ENCODE measurements around the gene DNAH7. TPM values are rescaled to one million over a fixed set of nuclear protein-coding genes. Genes with fewer than 3 reads are reported as not detected.

Gene DNAH7
- total RNA-seq, 4 donors from 2014 or later = 0.05 to 0.07 (median 0.05) TPM; not detected in 1

DNA sequence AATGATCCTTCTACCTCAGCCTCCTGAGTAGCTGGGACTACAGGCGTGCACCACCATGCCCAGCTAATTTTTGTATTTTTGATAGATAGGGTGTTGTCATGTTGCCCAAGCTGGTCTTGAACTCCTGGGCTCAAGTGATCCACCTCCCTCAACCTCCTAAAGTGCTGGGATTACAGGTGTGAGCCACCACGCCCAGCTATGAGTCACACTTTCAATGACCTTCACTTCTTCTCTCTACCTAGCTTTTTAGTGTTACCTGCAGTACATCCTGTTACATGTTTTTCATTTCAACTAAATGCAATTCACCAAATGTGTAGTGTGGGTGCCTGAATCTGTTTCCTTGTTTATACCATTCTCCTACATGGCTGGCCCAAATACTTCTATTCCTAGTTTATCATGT is 347.6 kb downstream of the DNAH7 start:
- no peak overlapping the region for H3K27ac ChIP-seq
- H3K9me3 ChIP-seq = no peaks in the 10 kb centered on the region
- no peaks in the 10 kb centered on the region for H3K27me3 ChIP-seq
- peaks cover 7 to 21% of the 10 kb centered on the region in 2 donors for H3K36me3 ChIP-seq
- TF ChIP-seq POLR2A (IDR thresholded peaks at IDR 0.05) = no peak
- TF ChIP-seq, protein P1, sequence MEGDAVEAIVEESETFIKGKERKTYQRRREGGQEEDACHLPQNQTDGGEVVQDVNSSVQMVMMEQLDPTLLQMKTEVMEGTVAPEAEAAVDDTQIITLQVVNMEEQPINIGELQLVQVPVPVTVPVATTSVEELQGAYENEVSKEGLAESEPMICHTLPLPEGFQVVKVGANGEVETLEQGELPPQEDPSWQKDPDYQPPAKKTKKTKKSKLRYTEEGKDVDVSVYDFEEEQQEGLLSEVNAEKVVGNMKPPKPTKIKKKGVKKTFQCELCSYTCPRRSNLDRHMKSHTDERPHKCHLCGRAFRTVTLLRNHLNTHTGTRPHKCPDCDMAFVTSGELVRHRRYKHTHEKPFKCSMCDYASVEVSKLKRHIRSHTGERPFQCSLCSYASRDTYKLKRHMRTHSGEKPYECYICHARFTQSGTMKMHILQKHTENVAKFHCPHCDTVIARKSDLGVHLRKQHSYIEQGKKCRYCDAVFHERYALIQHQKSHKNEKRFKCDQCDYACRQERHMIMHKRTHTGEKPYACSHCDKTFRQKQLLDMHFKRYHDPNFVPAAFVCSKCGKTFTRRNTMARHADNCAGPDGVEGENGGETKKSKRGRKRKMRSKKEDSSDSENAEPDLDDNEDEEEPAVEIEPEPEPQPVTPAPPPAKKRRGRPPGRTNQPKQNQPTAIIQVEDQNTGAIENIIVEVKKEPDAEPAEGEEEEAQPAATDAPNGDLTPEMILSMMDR (IDR thresholded peaks at IDR 0.05 in 4 of 5, conservative IDR thresholded peaks at IDR 0.05 in 1 of 5) = no peak
- ATAC-seq = no peak
- DNase-seq = no peak
- in situ Hi-C loops (cut with MboI; ENCODE audit: low sequenced_read_pairs in 4 of 4) = no loop called here
- intact Hi-C loops (cut with DNase I; ENCODE audit: low total_unique reads) = no loop called here
- H3K4me3 ChIP-seq = no peak overlapping the region
- no peaks in the 10 kb centered on the region for H3K4me1 ChIP-seq

DNA sequence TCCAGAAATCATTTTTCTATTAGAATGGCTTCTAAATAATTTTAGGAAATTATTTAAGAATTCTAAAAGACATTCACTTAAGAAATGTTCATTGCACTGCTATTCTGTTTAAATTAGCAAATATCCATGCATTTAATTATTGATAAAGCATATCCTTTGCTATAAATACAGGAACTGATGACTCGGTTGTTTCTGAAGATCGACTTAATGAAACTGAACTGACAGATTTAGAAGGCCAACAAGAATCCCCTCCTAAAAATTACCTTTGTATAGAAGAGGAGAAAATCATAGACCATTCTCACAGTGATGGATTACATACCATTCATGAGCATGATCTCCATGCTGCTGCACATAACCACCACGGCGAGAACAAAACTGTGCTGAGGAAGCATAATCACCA is 352.2 kb downstream of the DNAH7 start:
- intact Hi-C loops (cut with DNase I; ENCODE audit: low total_unique reads) (no loop called here), in situ Hi-C loops (cut with MboI; ENCODE audit: low sequenced_read_pairs in 4 of 4) (no loop called here)
- TF ChIP-seq POLR2A (IDR thresholded peaks at IDR 0.05) = no peak
- TF ChIP-seq, protein P1 (IDR thresholded peaks at IDR 0.05 in 4 of 5, conservative IDR thresholded peaks at IDR 0.05 in 1 of 5) = no peak
- Histone ChIP-seq H3K27me3 (no peaks in the 10 kb centered on the region), H3K27ac (no peak overlapping the region), H3K4me1 (no peaks in the 10 kb centered on the region), H3K9me3 (no peaks in the 10 kb centered on the region), H3K4me3 (no peak overlapping the region), H3K36me3 (peaks cover 7 to 28% of the 10 kb centered on the region in 2 donors)
- DNase-seq (no peak), ATAC-seq (no peak)

DNA sequence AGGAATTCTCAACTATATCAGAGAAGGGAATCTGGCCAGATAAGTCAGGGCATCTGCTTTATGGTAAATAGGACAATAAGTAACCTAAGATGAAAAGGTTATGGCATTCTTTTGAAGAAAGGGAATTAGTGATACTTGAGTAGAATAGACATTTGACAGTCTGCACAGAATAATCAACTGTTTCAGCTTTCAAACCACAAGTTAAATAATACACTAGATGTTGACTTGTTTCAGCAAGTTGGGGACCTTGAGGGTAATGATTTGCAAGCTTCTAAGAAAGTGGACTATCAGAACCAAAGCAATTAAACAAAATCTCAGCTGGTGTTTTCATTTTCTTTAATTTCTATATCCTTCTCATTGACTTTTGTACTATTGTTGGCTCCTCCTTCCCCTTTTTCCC is 357.2 kb downstream of the DNAH7 start:
- Histone ChIP-seq H3K27ac (no peak overlapping the region), H3K9me3 (no peaks in the 10 kb centered on the region), H3K27me3 (no peaks in the 10 kb centered on the region), H3K4me1 (no peaks in the 10 kb centered on the region), H3K4me3 (no peak overlapping the region), H3K36me3 (peaks cover 0 to 22% of the 10 kb centered on the region in 2 donors)
- TF ChIP-seq, protein P1 (IDR thresholded peaks at IDR 0.05 in 4 of 5, conservative IDR thresholded peaks at IDR 0.05 in 1 of 5) = no peak
- TF ChIP-seq POLR2A (IDR thresholded peaks at IDR 0.05) = no peak
- ATAC-seq = no peak
- in situ Hi-C loops (cut with MboI; ENCODE audit: low sequenced_read_pairs in 4 of 4) (no loop called here), intact Hi-C loops (cut with DNase I; ENCODE audit: low total_unique reads) (no loop called here)
- no peak for DNase-seq

DNA sequence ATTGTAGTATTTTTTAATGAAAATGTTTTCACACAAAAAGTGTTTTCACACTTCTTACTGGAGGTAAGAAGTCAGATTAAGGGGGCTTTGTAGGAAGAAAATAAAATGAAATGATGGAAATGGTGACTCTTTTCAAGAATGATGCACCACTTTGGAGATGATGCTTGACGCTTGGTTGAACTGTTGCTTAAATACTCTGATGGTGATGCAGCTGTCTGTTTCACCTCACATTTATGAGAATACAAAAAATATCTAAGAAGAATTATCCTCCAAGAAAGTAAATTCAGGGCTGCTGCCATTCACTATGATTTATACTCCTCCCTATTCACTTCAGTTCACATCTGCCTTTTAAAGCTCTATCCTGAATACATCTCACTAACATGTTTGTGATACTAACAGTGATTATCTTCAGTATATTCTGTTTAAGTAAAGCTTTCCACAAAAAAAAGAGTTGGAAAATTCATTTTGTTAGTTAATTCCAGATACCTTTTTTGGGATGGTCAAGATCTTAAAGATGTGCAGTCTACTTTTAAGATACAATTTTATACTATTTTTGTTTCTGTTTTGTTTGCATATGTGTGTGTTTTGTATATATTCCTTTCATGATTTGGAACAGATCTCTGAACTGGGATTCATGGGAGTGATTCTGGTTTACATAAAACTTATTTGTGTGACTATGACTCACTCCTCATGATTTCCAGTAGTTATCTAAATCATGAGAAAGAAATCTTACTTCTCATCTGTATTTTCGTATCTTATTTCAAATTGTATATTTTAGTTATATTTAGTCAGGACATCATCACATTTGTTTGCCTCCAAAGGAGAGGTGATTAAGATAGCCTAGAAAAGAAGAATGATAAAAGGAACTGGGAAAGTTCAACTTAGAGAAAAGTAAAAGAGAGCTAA is 358.5 kb downstream of the DNAH7 start:
- H3K36me3 ChIP-seq = peaks cover 0 to 22% of the 10 kb centered on the region in 2 donors
- intact Hi-C loops (cut with DNase I; ENCODE audit: low total_unique reads) = no loop called here
- no peak for TF ChIP-seq POLR2A (IDR thresholded peaks at IDR 0.05)
- TF ChIP-seq, protein P1 (IDR thresholded peaks at IDR 0.05 in 4 of 5, conservative IDR thresholded peaks at IDR 0.05 in 1 of 5) = no peak

More for the DNA sequence above, 358.5 kb downstream of the DNAH7 start:
- Histone ChIP-seq H3K27me3 (no peaks in the 10 kb centered on the region), H3K27ac (no peak overlapping the region), H3K4me3 (no peak overlapping the region), H3K9me3 (no peaks in the 10 kb centered on the region), H3K4me1 (no peaks in the 10 kb centered on the region)
- no peak for DNase-seq
- ATAC-seq = no peak
- in situ Hi-C loops (cut with MboI; ENCODE audit: low sequenced_read_pairs in 4 of 4) = no loop called here

Measured in gastrocnemius medialis (tissue), 4 donors.